K562 (cell line): Measurements from ENCODE around the gene RAP1GDS1. TPM values are rescaled to one million over a fixed set of nuclear protein-coding genes. Genes with fewer than 3 reads are reported as not detected.
A peak's percentile ranks its signal among the peaks of the same experiment; 100 is the strongest.

Source experiments
- ATAC-seq: fragments of 200-7000 bp; cut with Tn5 transposase; 3 replicates; pipeline ENCODE4 v1.9.1; 2020; ENCODE audit warnings: moderate library complexity
- BruUV-seq: library from RNA; stranded (reverse); fragments of 400-500 nt; replicated peaks from 2 replicates; lab custom pipeline; 2021; lab: Mats Ljungman, UMichigan
- CTCF ChIA-PET: fragments of 300-600 bp; formaldehyde crosslinking; extraction: SDS; loops from one replicate; lab custom pipeline; 2021; ENCODE audit warnings: low intra/inter-chr PET ratio; lab: Yijun Ruan, JAX
- POLR2A ChIA-PET: fragments of 300-600, 350-650 bp; sonication (Branson Sonifier 250); formaldehyde crosslinking; extraction: SDS; loops from one replicate; lab custom pipeline; 2021; ENCODE audit warnings: antibody characterized with exemption, inconsistent platforms; lab: Yijun Ruan, JAX
- DNase-seq, 4 experiments: peaks; one replicate each; pipeline versions ENCODE4 v3.0.0 to v3.0.0-alpha.2; 2011 to 2018; ENCODE audit warnings: low spot score in 3 of 4, mixed read lengths in 3 of 4; ENCODE audit errors: extremely low read depth in 1 of 4
- FAIRE-seq: peaks from 2 replicates; lab custom pipeline; 2011; peaks lifted over from hg19 to GRCh38; lab: Jason Lieb, UNC
- H2AFZ ChIP-seq: 2 replicates; pipeline ENCODE4 v1.6.0; 2011; ENCODE audit warnings: low read depth, low read length, control low read depth, inconsistent platforms
- H3K27ac ChIP-seq: fragments of 200-600 bp; 3 replicates; pipeline ENCODE4 v1.8.0; 2011; ENCODE audit warnings: low read depth, mild to moderate bottlenecking, control low read depth, inconsistent platforms, low read length, moderate library complexity, mixed read lengths; ENCODE audit errors: extremely low read depth
- H3K27me3 ChIP-seq, 2 experiments: fragments of 300-600 bp in 1 of 2; 2 replicates in 1 of 2; 3 replicates in 1 of 2; pipeline versions ENCODE4 v1.6.0 to v1.8.0; 2011; ENCODE audit warnings: inconsistent platforms in 2 of 2, low read length in 2 of 2, mild to moderate bottlenecking in 1 of 2, mixed read lengths in 1 of 2, moderate library complexity in 1 of 2; ENCODE audit not compliant: control insufficient read depth in 2 of 2, insufficient read depth in 2 of 2
- H3K36me3 ChIP-seq: fragments of 300-600 bp; 3 replicates; pipeline ENCODE4 v1.8.0; 2011; ENCODE audit warnings: mild to moderate bottlenecking, low read length, inconsistent platforms; ENCODE audit not compliant: control insufficient read depth, insufficient read depth
- H3K4me1 ChIP-seq, 2 experiments: fragments of 200-600 bp in 1 of 2; replicated peaks in 1 of 2; 2 replicates in 1 of 2; 3 replicates in 1 of 2; pipeline versions ENCODE4 v1.5.1 to v1.8.0; 2011; ENCODE audit warnings: inconsistent platforms in 2 of 2, low read length in 2 of 2, mild to moderate bottlenecking in 1 of 2, mixed read lengths in 1 of 2, moderate library complexity in 1 of 2; ENCODE audit not compliant: control insufficient read depth in 2 of 2, insufficient read depth in 2 of 2
- H3K4me2 ChIP-seq: 2 replicates; pipeline ENCODE4 v1.6.1; 2011; ENCODE audit warnings: low read length, control low read depth, inconsistent platforms, mixed read lengths; ENCODE audit not compliant: insufficient read depth
- H3K4me3 ChIP-seq: fragments of 200-600 bp; sonication (generic), shearing (Covaris generic); 2 replicates; pipeline ENCODE4 v1.5.1; 2016; ENCODE audit warnings: control low read depth, inconsistent platforms
- H3K79me2 ChIP-seq: fragments of 200-600 bp; 3 replicates; pipeline ENCODE4 v1.8.0; 2011; ENCODE audit warnings: low read length, inconsistent platforms; ENCODE audit not compliant: control insufficient read depth, insufficient read depth
- H3K9ac ChIP-seq, 2 experiments: 2 replicates each; pipeline versions ENCODE4 v1.6.0 to v1.6.1; 2011; ENCODE audit warnings: low read depth in 2 of 2, low read length in 2 of 2, control low read depth in 1 of 2, inconsistent platforms in 1 of 2, mild to moderate bottlenecking in 1 of 2, mixed read lengths in 1 of 2; ENCODE audit not compliant: insufficient read depth in 1 of 2
- H3K9me1 ChIP-seq: one replicate; pipeline ENCODE4 v1.6.0; 2011; ENCODE audit warnings: inconsistent platforms, mild to moderate bottlenecking, low read length, moderate library complexity; ENCODE audit not compliant: control insufficient read depth, insufficient read depth
- H3K9me3 ChIP-seq: replicated peaks from 2 replicates; pipeline ENCODE4 v1.5.1; 2011; ENCODE audit warnings: low read depth, low read length, inconsistent platforms; ENCODE audit not compliant: control insufficient read depth, insufficient read depth
- H4K20me1 ChIP-seq: replicated peaks from 2 replicates; pipeline ENCODE4 v1.6.1; 2011; ENCODE audit warnings: low read length, inconsistent platforms, mixed read lengths; ENCODE audit not compliant: control insufficient read depth, insufficient read depth
- MAFK ChIP-seq: IDR thresholded peaks from 2 replicates; pipeline ENCODE4 v1.6.1; 2011; ENCODE audit warnings: low read length, improper control_type of control experiment
- MECOM ChIP-seq: fragments of 250-450 bp; sonication (Bioruptor Pico); IDR thresholded peaks from 2 replicates; pipeline ENCODE4 v1.8.0; 2022; ENCODE audit warnings: inconsistent platforms
- MXI1 ChIP-seq: IDR thresholded peaks from 2 replicates; pipeline ENCODE4 v1.6.1; 2011; ENCODE audit warnings: low read depth, mild to moderate bottlenecking, improper control_type of control experiment, low read length
- PHB2 ChIP-seq: fragments of 450-650 bp; IDR thresholded peaks from 2 replicates; pipeline ENCODE4 v1.6.1; 2017; ENCODE audit warnings: low read depth
- SMAD2 ChIP-seq: fragments of 150-350 bp; IDR thresholded peaks from 2 replicates; pipeline ENCODE4 v1.6.1; 2014; ENCODE audit warnings: low read depth, mild to moderate bottlenecking, low read length
- SMC3 ChIP-seq: conservative IDR thresholded peaks from 2 replicates; pipeline ENCODE4 v1.6.1; 2011; ENCODE audit warnings: low read depth, low read length, improper control_type of control experiment; ENCODE audit not compliant: insufficient read depth
- SREBF1 ChIP-seq: fragments of 150-350 bp; IDR thresholded peaks from 2 replicates; pipeline ENCODE4 v1.6.1; 2014; ENCODE audit warnings: antibody characterized with exemption, low read depth, low read length, borderline replicate concordance
- STAG1 ChIP-seq: sonication (generic); formaldehyde crosslinking; IDR thresholded peaks from 2 replicates; pipeline ENCODE4 v1.5.0; 2020; ENCODE audit warnings: missing genetic modification reagents, borderline replicate concordance
- TAL1 ChIP-seq: fragments of 450-650 bp; IDR thresholded peaks from 2 replicates; pipeline ENCODE4 v1.6.1; 2016; ENCODE audit warnings: mild to moderate bottlenecking
- ZNF316 ChIP-seq: fragments of 450-650 bp; IDR thresholded peaks from 2 replicates; pipeline ENCODE4 v1.6.1; 2016
- WGBS: fragments of 100-300 bp; shearing (Covaris generic); methylation state at CpG from one replicate; pipeline ENCODE4 v1.1.6; 2016; ENCODE audit warnings: low coverage, mixed read lengths; ENCODE audit not compliant: insufficient coverage; ENCODE audit errors: missing lambda C conversion rate; 5-methylcytosine and 5-hydroxymethylcytosine counted together
- in situ Hi-C: fragments of 300-500 bp; cut with MboI; formaldehyde crosslinking; loops from 4 replicates; pipeline ENCODE4 v1.15.0; 2018; ENCODE audit warnings: inconsistent platforms, mixed read lengths
- intact Hi-C: fragments of 100-400 bp; cut with micrococcal nuclease; formaldehyde crosslinking; loops from 2 replicates; pipeline ENCODE4 v1.14.2; 2022
- polyA plus RNA-seq, 8 experiments: library from polyadenylated mRNA; depleted of rRNA in 4 of 8; stranded (reverse) in 5 of 8; unstranded in 3 of 8; fragments of >200 nt; fragmentation: Nextera tagmentation in 2 of 8; fragmentation: Illumina TruSeq in 1 of 8; extraction: Ambion mirVana in 2 of 8; extraction: Trizol in 1 of 8; gene quantifications; 2 replicates each; pipeline versions ENCODE4 v1.2.1 to v1.2.3, GENCODE V29; 2011 to 2014; ENCODE audit warnings: inconsistent platforms in 1 of 8, missing spikeins in 1 of 8
- total RNA-seq, 7 experiments: library from RNA; depleted of rRNA in 6 of 7; stranded (reverse); fragments of >200 nt in 6 of 7; fragmentation: Illumina TruSeq in 2 of 7; extraction: Trizol in 2 of 7; gene quantifications; 2 replicates each; pipeline versions ENCODE4 v1.2.1 to v1.2.3, GENCODE V29; 2011 to 2021; ENCODE audit warnings: low replicate concordance in 1 of 7

The RAP1GDS1 gene
- total and polyA plus RNA-seq, 9 of the 15 experiments (the other 6 are each of a cell fraction or from before 2014, with no cell fraction given) = 27.2 to 55.6 (median 31.5) TPM

- Histone ChIP-seq H3K4me1 (no peaks in the 10 kb centered on the region), H3K9me1 (no peaks in the 10 kb centered on the region), H3K79me2 (no peaks in the 10 kb centered on the region), H3K27ac (no peak overlapping the region), H4K20me1 (no peaks in the 10 kb centered on the region), H2AFZ (peak overlapping the region; percentile 29; the same call in 1 of the 2 replicates), H3K36me3 (no peaks in the 10 kb centered on the region), H3K9ac (no peak overlapping the region), H3K9me3 (no peaks in the 10 kb centered on the region), H3K4me3 (no peak overlapping the region), H3K27me3 (no peaks in the 10 kb centered on the region), H3K4me2 (no peak overlapping the region)
- 25% methylated on average over 6 of the region's 6 CpGs for WGBS
- ChIA-PET CTCF (no interaction called here), POLR2A (interaction anchor here (1.3 kb wide), 1 partner anchor 21 kb away, joined by 3 read pairs; no protein-coding TSS in a partner anchor)
- no peak for ATAC-seq
- no peak for DNase-seq
- intact Hi-C loops (no loop called here), in situ Hi-C loops (no loop called here)
- no TSS peak for BruUV-seq
- FAIRE-seq = no peak
- TF ChIP-seq SMAD2 (no peak), SMC3 (no peak), STAG1 (no peak), MAFK (no peak), PHB2 (no peak), MXI1 (no peak), TAL1 (no peak), MECOM (no peak), ZNF316 (no peak)
Measured at GRCh38 chr4:98226396-98226795, 34.8 kb upstream of the RAP1GDS1 start.

GRCh38 chr4:98230961-98231360, 30.2 kb upstream of the RAP1GDS1 start:
- H2AFZ ChIP-seq = no peak overlapping the region
- no peak for FAIRE-seq

More at GRCh38 chr4:98230961-98231360, 30.2 kb upstream of the RAP1GDS1 start:
- POLR2A ChIA-PET = no interaction called here
- ATAC-seq = no peak
- no peak for TF ChIP-seq SREBF1
- H3K36me3 ChIP-seq = no peaks in the 10 kb centered on the region
- H3K9me1 ChIP-seq = no peaks in the 10 kb centered on the region
- CTCF ChIA-PET = no interaction called here
- no peak overlapping the region for H3K9ac ChIP-seq
- WGBS = 47% methylated on average over 3 of the region's 3 CpGs
- H3K79me2 ChIP-seq = no peaks in the 10 kb centered on the region
- H3K27ac ChIP-seq = no peak overlapping the region
- DNase-seq = no peak
- H3K4me2 ChIP-seq = no peak overlapping the region
- no peaks in the 10 kb centered on the region for H3K9me3 ChIP-seq
- no TSS peak for BruUV-seq
- in situ Hi-C loops (no loop called here), intact Hi-C loops (no loop called here)
- no peaks in the 10 kb centered on the region for H3K27me3 ChIP-seq
- H3K4me3 ChIP-seq = no peak overlapping the region
- no peaks in the 10 kb centered on the region; a peak in 1 of 5 replicates for H3K4me1 ChIP-seq
- no peaks in the 10 kb centered on the region for H4K20me1 ChIP-seq
